Activated naive CD8-positive, alpha-beta T cell treated with anti-CD3 and anti-CD28 coated beads, Interleukin-2, amount 50 U/mL, for 24 hours (primary cell): ENCODE results near the gene CFAP20DC.

Experiments
- ATAC-seq: fragments of 150-1000 bp; cut with Tn5 transposase; one replicate; pipeline ENCODE4 v1.10.0; 2021
- DNase-seq: peaks from one replicate; pipeline ENCODE4 v3.0.0; 2021
- H3K27ac Mint-ChIP-seq: one replicate; pipeline ENCODE4 v1.8.0; 2021; ENCODE audit warnings: mild to moderate bottlenecking, mixed read lengths
- H3K27me3 Mint-ChIP-seq: one replicate; pipeline ENCODE4 v1.8.0; 2021; ENCODE audit warnings: mixed read lengths
- H3K36me3 Mint-ChIP-seq: one replicate; pipeline ENCODE4 v1.8.0; 2021; ENCODE audit warnings: low read depth, mixed read lengths
- H3K4me1 Mint-ChIP-seq: one replicate; pipeline ENCODE4 v1.8.0; 2021; ENCODE audit warnings: mixed read lengths
- H3K4me3 Mint-ChIP-seq: one replicate; pipeline ENCODE4 v1.8.0; 2021; ENCODE audit warnings: mild to moderate bottlenecking, moderate library complexity, mixed read lengths
- H3K9me3 Mint-ChIP-seq: one replicate; pipeline ENCODE4 v1.8.0; 2021; ENCODE audit warnings: mixed read lengths

CFAP20DC gene

DNA sequence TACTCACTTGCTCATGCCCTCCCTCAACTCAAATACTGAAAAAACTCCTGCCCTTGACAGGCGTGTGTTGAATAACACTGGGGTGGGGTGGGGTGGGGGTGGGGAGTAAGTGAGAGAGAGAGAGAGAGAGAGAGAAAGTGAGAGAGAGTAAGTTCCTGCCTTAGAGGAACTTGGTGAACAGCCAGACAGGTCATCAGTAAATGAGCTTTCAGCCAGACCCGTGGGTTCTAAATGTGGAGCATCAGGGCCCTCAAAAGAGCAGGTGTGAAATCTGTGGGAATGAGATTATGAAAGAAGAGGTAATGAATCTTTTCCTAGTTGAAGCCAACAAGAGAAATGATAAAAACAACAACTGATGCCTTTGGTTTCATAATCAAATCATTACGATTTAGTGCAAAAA is 248.9 kb downstream of the CFAP20DC start:
- DNase-seq = no peak
- no peak overlapping the region for H3K27ac Mint-ChIP-seq
- H3K9me3 Mint-ChIP-seq = no peaks in the 10 kb centered on the region
- ATAC-seq = no peak
- no peaks in the 10 kb centered on the region for H3K36me3 Mint-ChIP-seq
- no peak overlapping the region for H3K4me3 Mint-ChIP-seq
- H3K27me3 Mint-ChIP-seq = no peaks in the 10 kb centered on the region
- no peaks in the 10 kb centered on the region for H3K4me1 Mint-ChIP-seq

DNA sequence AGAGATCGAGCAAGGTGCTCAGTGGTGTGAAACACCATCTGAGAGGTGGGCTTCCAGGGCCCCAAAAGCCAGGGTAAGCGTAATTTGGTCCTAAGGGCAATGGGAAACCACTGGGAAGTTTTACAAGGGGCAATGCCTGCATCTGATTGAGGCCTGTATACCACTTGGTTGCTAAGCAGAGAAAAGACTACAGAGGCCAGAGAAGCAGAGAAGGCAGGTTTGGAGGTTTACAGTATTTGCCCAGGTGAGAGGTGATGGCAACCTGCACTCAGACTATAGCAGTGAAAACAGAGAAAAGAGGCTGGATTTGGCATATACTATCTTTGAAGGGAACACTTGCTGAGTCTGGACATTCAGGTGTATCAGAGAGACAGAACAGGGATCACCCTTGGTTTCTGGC is 249.8 kb downstream of the CFAP20DC start:
- H3K27ac Mint-ChIP-seq = no peak overlapping the region
- DNase-seq (no peak), ATAC-seq (no peak)
- no peak overlapping the region for H3K4me3 Mint-ChIP-seq
- no peaks in the 10 kb centered on the region for H3K27me3 Mint-ChIP-seq
- no peaks in the 10 kb centered on the region for H3K36me3 Mint-ChIP-seq
- H3K4me1 Mint-ChIP-seq = no peaks in the 10 kb centered on the region
- H3K9me3 Mint-ChIP-seq = no peaks in the 10 kb centered on the region

DNA sequence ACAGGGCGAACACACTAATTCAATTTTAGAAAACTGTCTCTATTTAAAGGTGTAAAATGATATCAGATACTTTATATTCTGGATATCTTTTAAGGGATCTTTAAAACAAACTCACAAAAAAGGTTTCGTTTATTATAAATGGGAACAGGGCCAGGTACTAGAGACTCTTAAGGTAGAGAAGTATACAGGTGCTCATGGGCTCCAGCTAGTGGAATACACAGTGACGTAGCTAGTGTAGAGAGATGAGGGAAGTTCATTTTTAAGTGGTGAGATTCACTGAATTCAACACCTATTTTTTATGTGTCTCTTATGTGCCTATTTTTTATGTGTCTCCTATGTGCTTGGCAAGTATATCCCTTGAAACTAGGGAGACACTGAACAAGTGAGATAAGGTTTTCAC is 250.6 kb downstream of the CFAP20DC start:
- no peak for DNase-seq
- Mint-ChIP-seq H3K27ac (no peak overlapping the region), H3K4me1 (no peaks in the 10 kb centered on the region), H3K36me3 (no peaks in the 10 kb centered on the region), H3K9me3 (no peaks in the 10 kb centered on the region), H3K27me3 (no peaks in the 10 kb centered on the region), H3K4me3 (no peak overlapping the region)
- ATAC-seq = no peak

DNA sequence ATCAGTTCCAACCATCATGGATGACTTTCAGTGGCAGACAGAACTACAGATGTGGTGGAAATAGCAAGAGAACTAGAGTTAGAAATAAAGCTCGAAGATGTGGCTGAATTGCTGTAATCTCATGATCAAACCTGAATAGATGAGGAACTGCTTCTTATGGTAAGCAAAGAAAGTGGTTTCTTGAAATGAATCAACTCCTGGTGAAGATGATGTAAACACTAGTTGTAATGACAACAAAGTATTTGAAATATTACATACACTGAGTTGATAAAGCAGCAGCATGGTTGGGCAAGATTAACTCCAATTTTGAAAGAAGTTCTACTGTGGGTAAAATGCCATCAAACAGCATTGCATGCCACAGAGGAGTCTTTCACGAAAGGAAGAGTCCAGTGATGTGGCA is 251.5 kb downstream of the CFAP20DC start:
- ATAC-seq = no peak
- no peaks in the 10 kb centered on the region for H3K9me3 Mint-ChIP-seq
- H3K27me3 Mint-ChIP-seq = no peaks in the 10 kb centered on the region
- no peak for DNase-seq
- no peaks in the 10 kb centered on the region for H3K4me1 Mint-ChIP-seq
- H3K36me3 Mint-ChIP-seq = no peaks in the 10 kb centered on the region
- H3K27ac Mint-ChIP-seq = no peak overlapping the region
- no peak overlapping the region for H3K4me3 Mint-ChIP-seq

DNA sequence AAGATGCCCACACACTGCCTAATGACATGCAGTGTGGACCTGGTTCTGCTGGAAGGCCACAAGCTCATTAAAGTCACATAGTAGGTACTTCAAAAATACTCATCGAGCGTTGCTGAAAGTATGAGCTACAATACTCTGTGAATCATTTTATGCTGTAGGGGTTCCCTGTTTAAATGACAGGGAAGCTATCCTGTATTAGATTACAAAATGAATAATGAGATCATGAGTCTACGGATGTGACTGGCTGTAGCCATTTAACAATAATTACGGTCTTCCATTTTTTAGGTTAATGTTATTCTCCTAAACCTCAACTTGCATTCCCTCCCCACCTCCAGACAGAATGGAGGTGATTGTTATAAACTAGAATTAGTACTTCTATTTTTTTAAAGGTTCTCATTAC is 255.1 kb downstream of the CFAP20DC start:
- Mint-ChIP-seq H3K4me1 (no peaks in the 10 kb centered on the region), H3K4me3 (no peak overlapping the region), H3K36me3 (no peaks in the 10 kb centered on the region), H3K27ac (no peak overlapping the region), H3K9me3 (no peaks in the 10 kb centered on the region), H3K27me3 (peaks cover 3% of the 10 kb centered on the region)
- no peak for ATAC-seq
- no peak for DNase-seq

DNA sequence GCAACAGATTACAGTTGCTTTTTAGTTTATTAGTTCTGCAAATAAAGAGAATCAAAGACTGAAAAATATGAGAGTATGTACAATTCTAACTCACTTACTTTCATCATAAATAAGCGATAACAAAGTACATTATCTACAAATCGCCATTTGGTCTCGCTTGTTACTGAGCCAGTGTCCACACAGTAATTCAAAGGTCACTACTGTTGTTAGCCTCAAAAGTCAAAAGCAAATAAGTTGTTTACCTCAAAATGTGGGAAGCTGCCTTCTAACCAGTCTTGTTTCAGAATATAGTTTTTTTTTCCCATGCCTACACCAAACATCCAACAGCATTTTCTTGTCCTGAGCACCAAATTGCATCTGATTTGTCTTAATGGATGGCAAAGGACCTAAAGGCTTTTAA is 255.9 kb downstream of the CFAP20DC start:
- H3K9me3 Mint-ChIP-seq = no peaks in the 10 kb centered on the region
- DNase-seq (no peak), ATAC-seq (no peak)
- H3K4me1 Mint-ChIP-seq = no peaks in the 10 kb centered on the region
- no peaks in the 10 kb centered on the region for H3K36me3 Mint-ChIP-seq
- no peak overlapping the region for H3K4me3 Mint-ChIP-seq
- H3K27ac Mint-ChIP-seq = no peak overlapping the region
- H3K27me3 Mint-ChIP-seq = peaks cover 3% of the 10 kb centered on the region

DNA sequence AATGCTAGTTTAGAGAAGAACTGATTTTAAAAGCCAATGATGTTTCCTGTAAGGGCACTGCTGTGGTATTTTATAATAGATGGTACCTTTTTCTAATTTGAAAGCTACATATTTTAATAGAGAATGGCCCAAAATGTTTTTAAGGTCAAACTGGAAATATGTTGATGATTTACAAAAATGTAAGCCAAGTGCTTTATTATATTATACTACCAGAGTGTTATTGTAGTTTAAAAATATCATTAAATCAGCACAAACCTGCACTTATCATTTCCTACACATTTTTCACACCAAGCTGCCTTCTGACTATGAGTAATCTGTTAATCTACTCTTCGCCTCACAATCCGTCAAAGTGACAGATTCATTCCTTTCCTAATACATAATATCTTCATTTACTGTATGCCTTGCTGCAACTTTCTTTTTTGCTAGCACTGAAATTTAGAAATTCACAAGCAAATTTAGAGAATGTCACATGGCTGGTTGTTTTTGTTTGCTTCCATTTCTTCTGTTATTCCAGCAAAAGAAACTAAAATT is 256.8 kb downstream of the CFAP20DC start:
- Mint-ChIP-seq H3K4me1 (no peaks in the 10 kb centered on the region), H3K27ac (no peak overlapping the region), H3K9me3 (no peaks in the 10 kb centered on the region), H3K27me3 (peaks cover 3% of the 10 kb centered on the region), H3K4me3 (no peak overlapping the region), H3K36me3 (no peaks in the 10 kb centered on the region)
- DNase-seq = no peak
- no peak for ATAC-seq

DNA sequence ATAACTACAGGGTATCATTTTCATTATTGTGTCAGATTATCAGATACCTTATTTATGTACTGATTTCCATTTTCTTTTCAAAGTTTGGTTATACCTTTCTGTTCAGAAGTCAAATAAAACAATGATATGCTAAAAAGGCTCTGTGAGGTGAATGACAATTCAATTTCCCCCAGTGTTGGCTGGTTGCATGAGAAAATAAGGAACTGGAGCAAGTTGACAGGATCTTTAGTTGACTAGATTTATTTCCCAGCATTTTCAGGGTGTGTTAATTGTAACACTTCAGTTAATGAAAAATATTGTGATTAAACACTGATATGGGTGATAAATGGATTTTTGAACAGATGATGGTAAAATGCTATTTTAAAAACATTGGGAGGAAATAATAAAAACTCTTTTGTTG is 260.4 kb downstream of the CFAP20DC start:
- no peak overlapping the region for H3K4me3 Mint-ChIP-seq
- DNase-seq (no peak), ATAC-seq (no peak)
- H3K36me3 Mint-ChIP-seq = no peaks in the 10 kb centered on the region
- no peaks in the 10 kb centered on the region for H3K4me1 Mint-ChIP-seq
- H3K27me3 Mint-ChIP-seq = peaks cover 3% of the 10 kb centered on the region
- H3K9me3 Mint-ChIP-seq = no peaks in the 10 kb centered on the region
- no peak overlapping the region for H3K27ac Mint-ChIP-seq

DNA sequence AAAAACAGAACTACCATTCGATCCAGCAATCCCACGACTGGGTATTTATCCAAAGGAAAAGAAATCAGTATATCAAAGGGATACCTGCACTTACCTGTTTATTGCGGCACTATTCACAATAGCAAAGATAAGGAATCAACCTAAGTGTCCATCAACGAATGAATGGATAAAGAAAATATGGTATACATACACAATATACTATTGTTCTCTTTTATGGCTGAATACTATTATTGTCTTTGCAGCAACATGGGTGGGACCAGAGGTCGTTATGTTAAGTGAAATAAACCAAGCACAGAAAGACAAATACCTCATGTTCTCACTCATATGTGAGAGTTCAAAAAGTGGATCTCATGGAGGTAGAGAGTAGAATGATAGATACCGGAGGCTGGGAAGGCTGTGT is 264.9 kb downstream of the CFAP20DC start:
- DNase-seq (no peak), ATAC-seq (no peak)
- H3K4me3 Mint-ChIP-seq = no peak overlapping the region
- H3K4me1 Mint-ChIP-seq = no peaks in the 10 kb centered on the region
- H3K27ac Mint-ChIP-seq = no peak overlapping the region
- H3K27me3 Mint-ChIP-seq = no peaks in the 10 kb centered on the region
- H3K36me3 Mint-ChIP-seq = peaks cover 2% of the 10 kb centered on the region
- H3K9me3 Mint-ChIP-seq = peaks cover 22% of the 10 kb centered on the region

DNA sequence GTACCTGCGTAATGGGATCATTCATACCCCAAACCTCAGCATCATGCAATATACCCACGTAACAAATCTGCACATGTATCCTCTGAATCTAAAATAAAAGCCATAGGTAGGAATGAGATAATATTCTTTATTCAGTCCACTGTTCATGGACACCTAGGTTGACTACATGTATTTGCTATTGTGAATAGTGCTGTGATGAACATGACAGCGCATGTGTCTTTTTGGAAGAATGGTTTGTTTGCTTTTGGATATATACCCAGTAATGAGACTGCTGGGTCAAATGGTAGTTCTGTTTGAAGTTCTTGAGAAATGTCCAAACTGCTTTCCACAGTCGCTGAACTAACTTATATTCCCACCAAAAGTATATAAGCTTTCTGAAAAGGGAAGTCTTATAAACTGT is 265.4 kb downstream of the CFAP20DC start:
- peaks cover 27% of the 10 kb centered on the region for H3K9me3 Mint-ChIP-seq
- H3K4me3 Mint-ChIP-seq = no peak overlapping the region
- H3K27me3 Mint-ChIP-seq = no peaks in the 10 kb centered on the region
- DNase-seq = no peak
- peaks cover 6% of the 10 kb centered on the region for H3K36me3 Mint-ChIP-seq
- H3K4me1 Mint-ChIP-seq = no peaks in the 10 kb centered on the region
- no peak overlapping the region for H3K27ac Mint-ChIP-seq
- ATAC-seq = no peak

DNA sequence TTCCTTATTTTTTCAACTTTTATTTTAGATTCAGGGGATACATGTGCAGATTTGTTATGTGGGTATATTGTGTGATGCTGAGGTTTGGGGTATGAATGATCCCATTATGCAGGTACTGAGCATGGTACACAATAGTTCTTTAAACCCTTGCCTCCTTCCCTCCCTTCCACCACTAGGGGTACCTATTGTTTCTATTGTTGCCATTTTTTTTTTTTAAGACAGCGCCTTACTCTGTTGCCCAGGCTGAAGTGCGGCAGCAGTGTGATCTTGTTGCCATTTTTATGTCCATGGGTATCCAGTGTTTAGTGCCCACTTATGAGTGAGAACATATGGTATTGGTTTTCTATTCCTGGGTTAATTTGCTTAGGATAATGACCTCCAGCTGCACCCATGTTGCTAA is 266.0 kb downstream of the CFAP20DC start:
- H3K4me3 Mint-ChIP-seq = no peak overlapping the region
- DNase-seq (no peak), ATAC-seq (no peak)
- H3K9me3 Mint-ChIP-seq = peaks cover 32% of the 10 kb centered on the region
- peaks cover 7% of the 10 kb centered on the region for H3K36me3 Mint-ChIP-seq
- H3K4me1 Mint-ChIP-seq = no peaks in the 10 kb centered on the region
- H3K27ac Mint-ChIP-seq = no peak overlapping the region
- H3K27me3 Mint-ChIP-seq = no peaks in the 10 kb centered on the region

DNA sequence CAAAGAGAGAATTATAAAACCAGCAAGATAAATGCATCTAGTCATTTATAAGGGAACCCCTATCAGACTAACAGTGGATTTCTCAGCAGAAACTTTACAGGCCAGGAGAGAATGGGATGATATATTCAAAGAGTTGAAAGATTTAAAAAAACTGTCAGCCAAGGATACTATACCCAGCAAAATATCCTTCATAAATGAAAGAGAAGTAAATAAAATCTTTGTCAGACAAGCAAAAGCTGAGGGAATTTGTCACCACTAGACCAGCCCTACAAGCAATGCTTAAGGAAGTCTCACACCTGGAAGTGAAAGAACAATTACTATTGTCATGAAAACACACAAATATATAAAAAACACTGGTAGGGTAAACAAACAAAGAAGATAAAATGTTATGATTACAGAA is 269.9 kb downstream of the CFAP20DC start:
- Mint-ChIP-seq H3K4me1 (no peaks in the 10 kb centered on the region), H3K36me3 (peaks cover 7% of the 10 kb centered on the region), H3K9me3 (peaks cover 37% of the 10 kb centered on the region), H3K27me3 (no peaks in the 10 kb centered on the region), H3K4me3 (no peak overlapping the region), H3K27ac (no peak overlapping the region)
- DNase-seq (no peak), ATAC-seq (no peak)

DNA sequence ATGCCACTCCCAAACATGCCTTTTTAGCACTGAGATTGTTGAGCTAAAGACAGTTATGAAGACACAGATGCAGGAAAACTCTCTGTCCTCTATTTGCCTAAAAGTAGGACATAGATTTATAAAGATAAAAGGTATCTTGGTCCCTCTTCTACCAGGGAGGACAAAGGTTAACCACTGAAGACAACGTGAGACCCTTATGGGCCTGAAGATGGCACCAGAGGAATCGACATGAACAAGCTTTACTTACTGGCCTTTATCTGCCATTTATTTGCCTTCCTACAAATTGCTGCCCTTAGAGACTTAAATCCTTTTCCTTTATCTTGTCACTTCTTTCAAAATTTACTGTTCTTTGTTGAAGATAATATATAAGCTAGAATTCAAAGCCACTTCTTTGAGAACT is 273.6 kb downstream of the CFAP20DC start:
- Mint-ChIP-seq H3K4me3 (no peak overlapping the region), H3K36me3 (peaks cover 7% of the 10 kb centered on the region), H3K9me3 (peaks cover 26% of the 10 kb centered on the region), H3K27ac (no peak overlapping the region), H3K27me3 (peaks cover 2% of the 10 kb centered on the region), H3K4me1 (no peaks in the 10 kb centered on the region)
- ATAC-seq = no peak
- no peak for DNase-seq

DNA sequence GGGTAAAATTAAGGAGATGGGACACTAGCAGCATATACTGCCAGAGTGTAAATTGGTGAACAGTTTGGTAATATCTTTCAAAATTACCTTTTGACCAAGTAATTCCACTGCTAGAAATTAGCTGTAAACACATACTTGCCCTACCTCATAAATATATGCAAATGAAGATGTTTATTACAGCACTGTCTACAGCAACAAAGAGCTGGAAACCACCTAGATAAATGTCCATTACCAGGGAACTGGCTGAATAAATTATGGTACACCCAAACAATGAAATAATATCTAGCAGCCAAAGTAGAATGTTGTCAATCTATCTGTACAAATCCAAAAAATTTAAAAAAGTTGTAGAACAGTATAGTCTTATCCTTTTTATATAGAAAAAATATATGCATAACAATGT is 277.4 kb downstream of the CFAP20DC start:
- H3K27ac Mint-ChIP-seq = no peak overlapping the region
- no peak overlapping the region for H3K4me3 Mint-ChIP-seq
- DNase-seq = no peak
- peaks cover 5% of the 10 kb centered on the region for H3K27me3 Mint-ChIP-seq
- no peaks in the 10 kb centered on the region for H3K36me3 Mint-ChIP-seq
- H3K4me1 Mint-ChIP-seq = no peaks in the 10 kb centered on the region
- H3K9me3 Mint-ChIP-seq = peaks cover 7% of the 10 kb centered on the region
- no peak for ATAC-seq

DNA sequence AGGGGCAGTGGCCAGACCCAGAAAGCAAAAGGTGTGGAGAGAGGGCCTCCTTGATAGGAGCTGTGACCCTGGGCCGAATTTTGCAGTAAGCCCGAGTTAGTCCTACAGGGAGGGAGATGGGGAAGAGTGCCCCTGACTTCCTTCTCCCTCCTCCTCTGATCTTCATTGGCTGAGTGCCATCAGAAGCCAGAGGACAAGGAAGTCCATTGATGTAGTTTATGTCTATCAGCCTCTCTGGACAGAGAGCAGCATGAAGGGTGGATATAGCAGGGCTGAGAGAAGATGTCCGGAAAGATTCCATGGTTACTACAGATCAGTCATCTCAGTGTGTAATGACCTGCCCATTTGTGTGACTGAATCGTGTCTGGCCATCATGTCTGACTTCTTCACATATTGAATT is 280.8 kb downstream of the CFAP20DC start:
- DNase-seq = no peak
- H3K27me3 Mint-ChIP-seq = peaks cover 5% of the 10 kb centered on the region
- ATAC-seq = no peak
- no peak overlapping the region for H3K27ac Mint-ChIP-seq
- no peaks in the 10 kb centered on the region for H3K36me3 Mint-ChIP-seq
- no peaks in the 10 kb centered on the region for H3K4me1 Mint-ChIP-seq
- peaks cover 7% of the 10 kb centered on the region for H3K9me3 Mint-ChIP-seq
- H3K4me3 Mint-ChIP-seq = no peak overlapping the region

DNA sequence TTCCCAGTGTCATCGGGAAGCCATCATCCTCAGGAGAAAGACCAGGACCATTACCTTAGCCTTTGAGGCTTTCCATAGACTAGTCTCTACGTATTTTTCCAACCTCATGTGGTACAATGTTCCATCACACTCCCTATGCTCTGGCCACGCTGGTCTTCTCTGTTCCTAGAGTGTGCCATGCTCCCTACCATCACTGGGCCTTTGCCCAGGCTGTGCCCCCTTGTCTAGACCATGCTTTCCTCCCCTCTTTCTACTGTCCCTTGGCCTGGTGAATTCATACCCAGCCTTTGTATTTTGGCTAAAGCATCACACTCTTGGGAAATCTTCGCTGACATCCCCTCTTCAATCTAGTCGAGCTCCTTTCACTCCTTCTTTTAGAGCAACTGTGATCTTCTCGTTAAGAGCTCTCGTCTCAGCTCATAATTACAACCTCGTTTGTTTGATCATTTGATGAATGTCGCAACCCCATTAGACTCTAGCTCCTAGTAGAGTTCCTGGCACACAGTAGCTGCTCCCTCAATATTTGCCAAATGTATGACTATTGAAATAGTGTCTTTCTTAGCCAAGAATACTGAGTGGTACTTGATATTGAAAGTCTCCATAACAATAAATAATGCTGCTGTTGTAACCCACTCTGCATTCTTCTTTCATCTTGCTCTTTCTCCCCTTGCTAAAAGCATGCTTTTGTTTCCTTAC is 283.1 kb downstream of the CFAP20DC start:
- ATAC-seq (no peak), DNase-seq (no peak)
- Mint-ChIP-seq H3K27ac (no peak overlapping the region), H3K4me3 (no peak overlapping the region), H3K9me3 (peaks cover 7% of the 10 kb centered on the region), H3K27me3 (peaks cover 5% of the 10 kb centered on the region), H3K36me3 (no peaks in the 10 kb centered on the region), H3K4me1 (no peaks in the 10 kb centered on the region)
